ENCODE results near the gene ANKS3.
"Not testable (repeated sequence)": the region's sequence is repeated elsewhere in the genome, so short reads cannot be mapped to it uniquely, and the experiment has no call there.

ANKS3 gene

DNA sequence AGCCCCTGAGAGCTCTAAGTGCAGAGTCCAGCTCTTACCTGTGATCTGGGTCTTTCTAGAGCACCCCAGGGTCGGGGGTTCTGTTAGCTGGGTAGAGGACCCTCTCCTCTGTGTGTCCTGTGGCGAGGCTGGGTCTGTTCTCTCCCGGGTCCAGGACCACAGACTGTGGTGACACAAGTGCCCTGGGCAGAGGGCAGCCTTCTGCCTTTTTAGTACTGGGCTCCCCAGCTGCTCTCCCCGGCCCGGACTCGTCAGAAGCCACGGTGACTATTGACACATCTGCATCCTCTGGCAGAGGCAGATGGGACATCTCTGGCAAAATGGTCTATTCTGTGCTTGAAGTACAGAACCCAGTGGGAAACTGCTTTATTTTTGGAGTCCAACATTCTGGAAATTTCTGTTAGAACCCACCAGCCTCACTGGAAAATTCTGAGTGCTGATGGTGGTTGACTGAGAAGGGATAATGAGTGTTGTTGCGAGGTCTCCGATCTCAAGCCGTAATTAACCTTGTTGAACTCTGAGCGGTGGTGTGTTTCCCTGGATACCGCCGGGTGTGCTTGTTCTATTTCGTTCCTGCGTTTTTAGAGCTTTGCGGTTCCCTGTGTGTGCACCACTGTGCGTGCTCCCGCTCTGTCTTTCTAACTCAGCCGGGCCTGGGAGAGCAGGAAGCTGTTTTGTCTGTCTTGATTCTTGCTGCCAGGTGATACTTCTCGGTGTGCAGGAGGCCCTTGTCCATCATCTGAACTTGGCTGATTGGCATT lies 66.7 kb downstream of the ANKS3 start:
- DNase-seq (ENCODE audit: low read depth): no peak

DNA sequence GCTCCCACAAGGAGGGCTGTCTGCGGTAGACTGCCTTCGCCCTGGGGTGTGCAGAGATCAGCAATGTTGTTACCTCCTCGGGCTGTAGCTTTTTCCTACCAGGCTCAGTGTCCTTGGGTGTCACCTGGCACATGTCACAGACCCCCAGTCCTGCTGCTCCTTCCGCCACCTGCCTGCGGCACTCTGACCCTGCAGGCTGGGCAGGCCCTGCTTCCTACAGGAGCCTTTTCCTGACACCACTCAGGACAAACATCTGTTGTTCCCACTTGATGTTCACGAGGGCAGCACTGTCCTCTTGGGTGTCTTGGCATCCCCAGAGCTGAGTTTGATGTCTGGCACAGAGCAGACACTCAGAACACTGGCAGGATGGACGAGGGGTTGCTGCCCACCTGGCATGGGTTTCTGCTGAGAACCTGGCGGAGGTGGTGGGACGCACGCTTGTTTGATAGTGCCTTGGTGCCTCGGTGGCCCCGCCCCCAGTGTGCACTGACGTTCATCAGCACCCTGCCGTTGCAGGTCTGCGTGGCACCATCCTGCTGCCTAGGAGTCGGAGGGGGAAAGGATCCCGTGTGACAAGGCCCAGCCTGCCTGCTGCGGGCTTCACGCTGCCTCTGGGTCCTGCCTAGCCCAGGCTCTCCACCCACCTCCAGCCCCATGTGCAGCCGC lies 67.4 kb downstream of the ANKS3 start:
- no peak for DNase-seq (ENCODE audit: low read depth)

DNA sequence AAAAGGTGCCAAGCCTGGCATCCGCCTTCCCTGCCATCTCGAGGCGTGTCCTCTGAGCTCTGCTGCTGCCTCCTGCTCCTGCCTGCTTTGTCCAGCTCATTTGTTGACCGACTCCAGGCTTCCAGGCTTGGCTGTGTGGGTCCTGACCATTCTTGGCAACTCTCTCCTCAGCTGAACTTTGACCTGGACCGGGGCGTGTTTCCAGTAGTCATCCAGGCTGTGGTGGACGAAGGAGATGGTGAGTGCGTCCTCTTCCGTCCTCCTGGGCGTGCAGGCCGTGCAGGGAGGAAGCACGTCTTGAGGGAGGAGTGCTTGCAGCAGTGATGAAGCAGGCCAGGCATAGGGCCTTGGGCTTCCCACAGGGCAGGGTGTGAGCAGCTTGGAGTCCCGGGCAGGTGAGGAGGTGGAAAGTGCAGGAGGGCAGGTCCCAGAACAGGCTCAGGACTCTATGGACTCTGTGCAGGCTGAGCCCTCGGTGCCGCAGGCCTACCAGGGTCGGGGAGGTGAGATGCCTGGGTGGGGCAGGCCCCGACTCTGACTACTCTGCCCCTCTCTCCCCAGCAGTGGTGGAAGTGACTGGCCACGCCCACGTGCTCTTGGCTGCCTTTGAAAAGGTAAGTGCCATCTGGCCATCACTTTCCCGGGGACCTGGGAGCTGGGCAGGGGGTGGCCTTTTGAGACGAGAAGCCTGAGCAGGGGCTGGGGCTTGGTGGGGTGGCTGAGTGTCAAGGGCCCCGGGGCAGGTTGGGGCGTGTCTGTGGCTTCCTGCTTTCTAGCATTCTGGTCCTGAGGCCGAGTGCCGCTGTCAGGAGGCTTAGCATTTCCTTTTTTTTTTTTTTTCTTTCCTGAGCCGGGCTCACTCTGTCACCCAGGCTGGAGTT lies 69.3 kb downstream of the ANKS3 start:
- DNase-seq (ENCODE audit: low read depth): no peak

DNA sequence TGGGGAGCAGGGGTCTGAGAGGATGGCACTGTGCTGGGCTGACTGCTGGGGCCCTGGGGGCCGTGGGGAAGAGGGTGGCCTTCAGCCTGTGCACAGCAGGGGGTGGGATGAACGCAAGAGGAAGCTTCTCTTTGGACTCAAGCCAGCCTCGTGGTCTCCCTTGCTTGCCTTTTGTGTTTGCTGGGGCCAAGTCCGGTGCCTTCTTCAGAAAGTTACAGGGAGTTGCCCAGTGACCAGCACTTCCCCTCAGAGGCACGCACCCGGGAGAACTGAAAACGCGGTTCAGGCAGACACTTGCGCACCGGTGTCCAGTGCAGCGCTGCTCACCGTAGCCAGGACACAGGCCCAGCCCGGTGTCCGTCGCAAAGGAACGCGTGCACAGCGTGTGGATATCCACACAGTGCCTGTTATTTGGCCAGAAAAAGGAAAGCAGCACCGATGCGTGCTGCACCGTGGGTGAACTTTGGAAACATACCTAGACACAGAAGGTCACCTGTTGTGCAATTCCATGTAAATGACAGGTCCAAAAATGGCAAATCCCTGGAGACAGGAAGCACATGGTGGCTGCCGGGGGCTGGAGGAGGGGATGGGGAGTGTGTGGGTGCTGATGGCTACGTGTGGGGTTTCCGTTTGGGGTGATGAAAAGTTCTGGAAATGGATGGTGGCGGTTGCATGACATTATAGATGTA lies 70.2 kb downstream of the ANKS3 start:
- DNase-seq (ENCODE audit: low read depth): no peak

DNA sequence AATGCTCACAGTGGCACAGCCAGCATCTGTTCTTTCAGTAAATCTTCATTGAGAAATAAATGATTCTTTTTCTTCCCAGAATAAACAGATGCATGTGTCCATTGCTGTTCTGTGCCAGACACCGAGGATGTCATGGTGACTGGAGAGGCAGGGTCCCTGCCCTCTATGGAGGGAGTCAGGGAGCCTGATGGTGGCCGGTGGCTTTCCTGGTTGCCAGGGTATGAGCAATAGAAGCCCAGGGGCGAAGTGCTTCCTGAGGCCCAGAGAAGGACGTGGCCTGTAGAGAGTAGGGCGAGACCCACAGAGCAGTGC lies 70.7 kb downstream of the ANKS3 start:
- no peak for DNase-seq (ENCODE audit: low read depth)

DNA sequence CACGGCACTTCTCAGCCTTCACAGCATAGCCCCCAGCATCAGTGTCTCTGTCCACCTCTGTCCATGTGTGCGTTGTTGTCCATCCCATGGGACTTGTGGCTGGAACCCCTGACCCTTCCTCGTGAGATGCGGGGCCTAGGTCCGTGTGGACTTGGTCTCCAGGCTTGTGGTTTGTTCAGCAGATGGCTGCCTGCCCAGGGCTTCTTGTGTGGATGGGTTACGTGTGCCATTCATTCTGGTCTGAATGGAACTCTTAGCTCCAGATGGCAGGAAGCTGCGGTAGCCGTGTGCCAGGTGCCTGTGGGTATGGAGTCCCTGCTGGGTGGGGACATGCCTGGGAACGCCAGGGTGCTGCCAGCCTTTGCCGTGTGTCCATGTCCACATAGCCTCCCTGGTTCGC lies 72.4 kb downstream of the ANKS3 start:
- no peak for DNase-seq (ENCODE audit: low read depth)

DNA sequence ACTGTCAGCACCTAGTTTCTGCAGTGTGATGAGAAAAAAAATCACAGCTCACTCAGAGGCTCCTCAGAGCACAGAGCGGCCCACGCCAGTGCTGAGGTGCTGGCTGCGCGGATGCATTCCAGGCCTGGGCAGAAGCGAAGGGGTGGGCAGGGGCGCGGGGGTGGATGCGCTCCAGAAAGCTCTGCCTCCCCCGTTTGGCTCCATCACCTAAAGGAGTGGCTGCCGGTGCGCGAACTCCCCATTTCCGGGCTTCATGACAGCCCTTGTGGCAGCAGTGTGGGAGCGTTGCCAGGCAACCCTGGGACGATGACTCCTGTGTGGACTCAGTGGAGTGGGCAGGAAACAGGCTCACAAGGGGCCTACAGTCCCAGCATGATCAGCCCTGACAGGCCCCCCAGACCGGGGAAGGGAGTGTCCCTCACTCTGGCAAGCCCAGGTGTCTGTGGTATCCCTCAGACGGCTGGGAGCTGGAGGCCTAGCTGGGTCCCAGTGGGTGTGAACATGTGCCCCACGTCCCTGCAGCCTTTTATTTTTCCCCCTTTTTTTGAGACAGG lies 73.5 kb downstream of the ANKS3 start:
- DNase-seq (ENCODE audit: low read depth): peak; percentile 14

DNA sequence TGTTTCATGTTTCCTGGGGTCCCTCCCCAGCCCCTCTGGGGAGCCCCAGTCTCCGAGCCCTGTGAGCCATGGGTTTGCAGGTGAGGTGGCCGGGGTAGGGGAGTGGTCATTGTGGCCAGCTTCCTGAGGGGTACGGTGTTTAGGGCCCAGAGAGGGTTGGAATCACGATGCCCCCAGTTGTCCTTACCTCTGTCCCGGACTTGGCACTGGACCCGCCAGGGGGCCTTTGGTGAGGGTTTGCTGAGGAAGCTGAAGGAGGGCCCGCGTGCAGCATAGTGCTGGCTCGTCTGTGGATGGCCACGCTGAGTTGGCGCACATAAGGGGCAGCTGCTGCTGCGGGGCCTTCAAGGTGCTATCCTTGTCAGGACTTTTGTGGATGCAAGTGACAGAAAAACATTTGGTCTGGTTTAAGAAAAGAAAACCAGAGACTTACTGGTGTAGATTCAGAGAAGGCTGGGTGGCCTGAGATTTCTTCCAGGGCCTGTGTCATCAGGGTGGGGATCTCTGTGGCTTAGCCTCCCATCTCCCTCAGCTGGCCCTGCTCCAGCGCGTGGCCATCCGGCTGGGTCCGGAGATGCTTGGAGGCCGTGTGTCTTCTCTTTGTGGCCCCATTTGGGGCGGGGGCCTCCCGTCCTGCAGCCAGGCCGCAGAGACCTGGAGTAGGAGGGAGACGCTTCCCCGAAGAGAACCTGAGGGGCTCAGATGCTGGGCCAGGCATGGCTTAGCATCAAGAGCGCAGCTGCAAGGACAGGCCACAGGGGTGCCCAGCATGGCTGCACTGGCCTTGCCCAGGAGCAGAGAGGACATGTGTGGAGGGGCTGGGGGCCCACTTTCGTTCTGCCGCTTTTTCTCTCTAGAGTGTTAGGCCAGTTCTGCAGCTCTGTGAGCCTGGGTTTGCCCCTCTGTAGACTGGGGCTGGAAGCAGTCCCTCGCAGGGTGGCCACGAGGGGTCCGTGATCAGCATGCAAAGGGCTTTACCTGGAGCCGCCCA lies 74.4 kb downstream of the ANKS3 start:
- no peak for DNase-seq (ENCODE audit: low read depth)

DNA sequence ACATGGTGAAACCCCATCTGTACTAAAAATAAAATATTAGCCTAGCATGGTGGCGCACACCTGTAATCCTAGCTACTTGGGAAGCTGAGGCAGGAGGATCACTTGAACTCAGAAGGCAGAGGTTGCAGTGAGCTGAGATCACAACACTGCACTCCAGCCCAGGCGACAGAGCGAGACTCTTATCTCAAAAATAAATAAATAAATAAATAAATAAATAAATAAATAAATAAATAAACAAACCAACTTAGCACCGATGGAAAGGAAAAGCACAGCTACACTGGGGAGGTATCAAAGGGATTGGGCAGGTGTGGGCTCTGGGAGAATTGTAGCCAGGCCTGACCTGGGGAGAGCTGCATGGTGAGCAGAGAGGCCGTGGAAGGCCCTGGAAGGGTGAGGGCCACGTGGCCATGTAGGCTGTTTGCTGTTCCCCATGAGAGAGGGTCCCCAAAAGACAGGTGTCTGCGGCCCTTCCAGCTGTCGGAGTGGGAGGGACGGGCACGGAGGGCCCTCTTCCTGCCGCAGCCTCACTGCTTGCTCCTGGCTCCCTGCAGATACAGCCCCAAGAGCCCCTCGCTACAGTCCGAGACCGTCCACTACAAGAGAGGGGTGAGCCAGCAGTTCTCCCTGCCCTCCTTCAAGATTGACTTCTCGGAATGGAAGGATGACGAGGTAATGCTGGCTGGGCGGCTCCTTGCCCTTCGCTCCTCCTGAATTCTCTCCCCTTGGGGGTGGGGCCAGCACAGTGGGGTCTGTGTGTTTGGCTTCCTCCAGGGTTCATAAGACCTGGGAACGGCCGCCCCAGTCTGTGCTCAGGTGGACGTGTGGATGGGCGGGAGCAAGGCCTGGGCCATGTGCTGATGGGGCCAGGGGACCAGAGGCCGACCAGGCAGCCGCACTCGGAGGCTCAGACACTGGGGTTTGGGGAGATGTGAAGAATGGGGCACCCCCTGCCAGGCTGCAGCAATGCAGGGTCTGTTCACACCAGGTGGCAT lies 77.1 kb downstream of the ANKS3 start:
- no peak for DNase-seq (ENCODE audit: low read depth)

DNA sequence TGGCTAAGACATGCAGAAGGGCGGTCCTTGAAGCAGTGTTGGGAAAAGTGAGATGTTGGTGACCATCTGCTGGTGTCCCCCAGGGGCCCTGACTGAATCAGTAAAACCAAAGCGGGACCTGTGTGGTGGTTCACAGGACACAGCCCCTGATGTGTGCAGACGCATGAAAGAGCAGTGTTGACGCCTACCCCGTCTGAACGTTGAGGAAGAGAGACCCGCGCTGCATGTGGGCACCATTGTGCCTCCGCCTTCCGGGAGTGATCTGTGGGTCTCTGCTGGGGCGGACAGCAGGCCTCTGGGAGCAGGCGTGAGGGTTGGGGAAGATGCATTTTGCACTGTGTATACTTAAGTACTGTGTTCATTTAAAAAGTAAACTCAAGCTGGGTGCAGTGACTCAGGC lies 77.8 kb downstream of the ANKS3 start:
- DNase-seq (ENCODE audit: low read depth): no peak

DNA sequence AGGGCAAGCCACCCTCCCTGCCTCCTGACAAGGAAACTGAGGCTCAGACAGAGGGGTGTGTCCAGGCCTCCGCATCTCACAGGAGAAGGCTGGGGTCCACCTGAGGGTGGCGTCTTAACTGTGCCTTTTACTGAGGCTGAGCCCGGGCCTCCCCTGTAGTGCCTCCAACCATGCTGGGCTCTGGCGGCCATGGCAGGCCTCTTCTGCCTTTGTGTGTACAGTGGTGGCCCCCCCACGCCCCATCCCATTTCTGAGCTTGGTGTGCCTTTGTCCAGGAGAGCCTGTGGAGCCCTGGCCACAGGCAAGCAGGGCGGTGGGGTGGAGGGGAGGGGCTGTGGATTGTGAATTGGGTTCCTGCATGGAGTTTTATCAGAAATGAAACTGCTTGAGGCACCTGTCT lies 78.3 kb downstream of the ANKS3 start:
- DNase-seq (ENCODE audit: low read depth): no peak

DNA sequence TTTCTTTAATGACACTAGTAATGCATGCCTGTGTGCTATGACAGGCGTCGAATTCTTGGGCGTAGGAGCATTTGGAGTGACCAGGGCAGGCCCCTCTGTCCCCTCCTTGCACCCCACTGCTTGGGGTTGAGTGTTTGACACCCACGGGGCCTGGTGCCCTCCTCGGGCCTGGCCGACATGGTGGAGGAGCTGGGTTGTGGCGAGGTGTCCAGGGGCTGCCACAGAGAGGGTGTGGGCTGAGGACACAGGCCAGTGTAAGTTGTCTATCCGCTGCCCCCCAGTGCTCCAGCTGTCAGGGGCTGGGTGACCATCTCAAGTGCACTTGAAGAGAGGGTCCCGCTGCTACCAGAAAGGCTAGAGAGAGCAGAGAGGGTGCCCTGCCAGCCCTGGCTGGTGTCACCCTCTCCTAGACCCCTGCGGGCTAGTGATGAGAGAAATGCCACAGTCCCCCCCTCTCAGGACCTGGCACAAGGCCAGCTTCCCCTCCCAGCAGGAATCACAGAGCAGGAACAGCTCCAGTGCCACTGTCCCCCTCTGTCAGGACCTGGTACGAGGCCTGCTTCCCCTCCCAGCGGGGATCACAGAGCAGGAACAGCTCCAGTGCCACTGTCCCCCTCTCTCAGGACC lies 79.0 kb downstream of the ANKS3 start:
- no peak for DNase-seq (ENCODE audit: low read depth)

DNA sequence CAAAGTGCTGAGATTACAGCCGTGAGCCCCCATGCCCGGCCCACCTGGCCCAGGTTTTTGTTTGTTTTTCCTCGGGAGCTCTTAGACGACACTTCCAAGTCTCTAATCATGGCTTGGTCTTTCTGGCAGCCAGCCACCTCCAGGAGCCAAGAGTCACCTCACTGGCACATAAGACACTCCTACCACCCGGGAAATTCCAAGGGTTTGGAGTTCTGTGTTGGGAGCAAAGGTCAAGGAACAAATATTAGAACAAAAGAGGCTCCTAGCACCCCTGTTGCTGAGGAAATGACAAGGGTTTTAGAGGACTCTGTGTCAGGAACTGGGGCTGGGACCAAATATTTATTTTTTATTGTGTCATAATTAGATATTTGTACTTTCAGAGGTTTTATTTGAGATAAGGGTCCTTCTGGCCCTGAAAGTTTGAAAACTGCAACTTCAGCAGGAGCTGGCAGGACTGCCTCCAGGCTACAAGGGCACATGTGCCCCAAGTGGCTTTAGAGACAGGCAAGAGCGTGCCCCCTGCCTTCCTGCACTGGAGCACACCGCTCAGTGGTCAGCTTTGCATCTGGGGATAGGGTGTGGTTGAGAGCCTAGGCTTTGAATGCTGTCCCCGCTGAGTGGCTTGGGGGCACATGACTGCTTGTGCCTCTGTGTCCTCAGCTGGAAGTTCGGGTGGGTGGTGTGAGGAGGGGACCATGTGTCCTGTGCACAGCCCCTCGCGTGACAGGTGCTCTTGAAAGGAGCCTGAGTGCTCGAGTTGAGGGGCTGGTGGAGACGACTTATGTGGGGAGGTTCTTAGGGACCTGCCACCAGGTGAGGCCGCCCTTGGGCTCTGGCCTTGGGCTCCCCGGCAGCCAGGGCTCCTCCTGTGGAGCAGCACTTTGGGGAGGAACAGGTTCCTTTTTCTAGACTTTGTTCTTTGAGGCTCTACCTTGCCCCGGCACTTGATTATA lies 79.8 kb downstream of the ANKS3 start:
- DNase-seq (ENCODE audit: low read depth): no peak

DNA sequence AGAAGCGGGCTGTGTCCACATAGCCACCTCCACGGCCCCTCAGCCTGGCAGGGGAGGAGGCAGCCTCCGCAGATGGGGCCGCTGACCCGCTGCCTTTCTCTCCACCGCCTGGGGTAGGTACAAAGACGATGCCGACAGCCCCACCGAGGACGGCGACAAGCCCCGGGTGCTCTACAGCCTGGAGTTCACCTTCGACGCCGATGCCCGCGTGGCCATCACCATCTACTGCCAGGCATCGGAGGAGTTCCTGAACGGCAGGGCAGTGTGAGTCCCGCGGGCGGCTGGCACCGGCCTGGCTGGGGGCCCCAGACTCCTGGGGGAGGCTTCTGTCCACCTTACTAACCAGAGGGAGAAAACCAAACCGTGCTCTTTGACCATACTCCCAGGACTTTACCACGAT lies 81.5 kb downstream of the ANKS3 start:
- no peak for DNase-seq (ENCODE audit: low read depth)

DNA sequence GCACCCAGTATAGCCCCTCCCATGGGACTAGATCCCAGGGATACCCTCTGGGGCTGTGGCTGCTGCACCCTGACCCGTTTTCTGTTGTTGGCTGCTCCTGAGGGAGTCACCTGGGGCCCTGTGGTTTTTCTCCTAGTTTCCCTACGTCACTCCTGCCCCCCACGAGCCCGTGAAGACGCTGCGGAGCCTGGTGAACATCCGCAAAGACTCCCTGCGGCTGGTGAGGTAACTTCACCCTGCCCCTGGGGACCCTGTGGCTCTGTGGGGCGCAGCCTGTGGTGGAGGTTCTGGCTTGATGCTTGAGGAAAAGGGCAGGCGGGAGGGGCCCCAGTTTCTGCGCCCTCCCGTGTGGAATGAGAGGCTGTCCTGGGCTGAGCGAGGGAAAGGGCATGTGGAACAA lies 82.2 kb downstream of the ANKS3 start:
- no peak for DNase-seq (ENCODE audit: low read depth)

DNA sequence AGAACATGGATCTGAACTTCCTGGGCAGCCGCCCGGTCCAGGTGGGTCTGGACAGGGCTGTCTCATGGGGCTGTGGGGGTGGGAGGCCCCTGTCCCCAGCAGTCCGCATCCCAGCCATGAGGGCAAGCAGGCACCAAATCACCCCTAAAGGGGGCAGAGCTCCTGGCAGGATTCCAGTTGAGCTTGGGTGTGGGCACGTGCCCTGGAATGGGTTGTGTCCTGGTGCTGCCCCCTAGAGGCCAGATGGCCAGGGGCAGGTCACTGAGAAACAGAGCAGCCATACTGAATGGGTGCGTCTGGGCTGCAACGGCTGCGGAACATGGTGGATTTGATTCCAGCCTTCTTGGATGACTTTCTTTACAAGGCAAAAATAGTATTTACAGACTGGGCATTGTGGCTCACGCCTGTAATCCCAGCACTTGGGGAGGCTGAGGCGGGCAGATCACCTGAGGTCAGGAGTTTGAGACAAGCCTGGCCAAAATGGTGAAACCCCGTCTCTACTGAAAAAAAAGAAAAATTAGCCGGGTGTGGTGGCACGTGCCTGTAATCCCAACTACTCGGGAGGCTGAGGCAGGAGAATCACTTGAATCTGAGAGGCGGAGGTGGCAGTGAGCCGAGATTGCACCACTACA lies 83.5 kb downstream of the ANKS3 start:
- DNase-seq (ENCODE audit: low read depth): not testable (repeated sequence)

DNA sequence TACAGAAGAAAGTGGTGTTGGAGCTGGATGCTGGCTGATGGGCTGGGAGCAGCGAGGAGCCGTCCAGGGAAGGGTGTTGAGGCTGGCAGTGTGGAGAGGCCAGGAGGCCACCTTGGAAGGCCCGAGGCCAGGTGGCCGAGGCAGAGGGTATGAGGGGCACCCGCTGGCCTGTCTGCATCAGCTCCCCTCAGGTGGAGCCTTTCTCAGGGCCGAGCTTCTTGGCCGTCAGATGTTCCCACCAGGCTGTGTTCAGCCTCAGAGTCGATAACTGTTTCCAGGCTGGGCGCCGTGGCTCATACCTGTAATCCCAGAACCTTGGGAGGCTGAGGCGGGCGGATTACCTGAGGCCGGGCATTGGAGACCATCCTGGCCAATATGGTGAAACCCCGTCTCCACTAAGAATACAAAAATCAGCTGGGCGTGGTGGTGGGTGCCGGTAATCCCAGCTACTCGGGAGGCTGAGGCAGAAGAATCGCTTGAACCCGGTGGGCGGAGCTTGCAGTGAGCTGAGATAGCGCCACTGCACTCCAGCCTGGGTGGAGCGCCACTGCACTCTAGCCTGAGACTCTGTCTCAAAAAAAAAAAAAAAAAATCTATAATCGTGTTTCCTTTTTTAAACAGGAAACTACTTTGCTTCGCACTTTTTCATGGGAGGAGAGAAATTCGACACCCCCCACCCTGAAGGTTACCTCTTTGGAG lies 84.2 kb downstream of the ANKS3 start:
- DNase-seq (ENCODE audit: low read depth): no peak
